Trophoblast cell (in vitro differentiated cells and primary cell): ENCODE measurements around the gene COX8A.
"Not testable (repeated sequence)": the region's sequence is repeated elsewhere in the genome, so short reads cannot be mapped to it uniquely, and the experiment has no call there.

Experiments used
- DNase-seq, 2 donors: peaks; one replicate each; pipeline ENCODE4 v3.0.0-alpha.2; 2016
- H2AFZ ChIP-seq: 2 replicates; pipeline ENCODE4 v1.6.1; 2013; ENCODE audit warnings: low read length, moderate library complexity, mild to moderate bottlenecking; ENCODE audit not compliant: insufficient read depth, poor library complexity
- H2AK5ac ChIP-seq: 2 replicates; pipeline ENCODE4 v1.6.1; 2013; ENCODE audit warnings: mild to moderate bottlenecking, low read length
- H2BK120ac ChIP-seq: 2 replicates; pipeline ENCODE4 v1.6.1; 2013; ENCODE audit warnings: low read length, mild to moderate bottlenecking, moderate library complexity; ENCODE audit not compliant: insufficient read depth, poor library complexity
- H2BK12ac ChIP-seq: 2 replicates; pipeline ENCODE4 v1.6.1; 2013; ENCODE audit warnings: mild to moderate bottlenecking, low read length, moderate library complexity
- H2BK5ac ChIP-seq: 2 replicates; pipeline ENCODE4 v1.6.1; 2013; ENCODE audit warnings: low read length, low read depth, moderate library complexity, mild to moderate bottlenecking; ENCODE audit not compliant: poor library complexity
- H3K14ac ChIP-seq: 2 replicates; pipeline ENCODE4 v1.6.1; 2013; ENCODE audit warnings: mild to moderate bottlenecking, low read length
- H3K18ac ChIP-seq: 2 replicates; pipeline ENCODE4 v1.6.1; 2013; ENCODE audit warnings: mild to moderate bottlenecking, low read length
- H3K23ac ChIP-seq: 2 replicates; pipeline ENCODE4 v1.6.1; 2013; ENCODE audit warnings: low read length
- H3K27ac ChIP-seq: 2 replicates; pipeline ENCODE4 v1.5.1; 2013; ENCODE audit warnings: low read depth, mild to moderate bottlenecking, inconsistent platforms, low read length, moderate library complexity
- H3K27me3 ChIP-seq: 2 replicates; pipeline ENCODE4 v1.6.1; 2013; ENCODE audit warnings: inconsistent platforms, mild to moderate bottlenecking, low read length, moderate library complexity; ENCODE audit not compliant: insufficient read depth
- H3K36me3 ChIP-seq, 2 experiments: 1 replicate in 1 of 2; 2 replicates in 1 of 2; pipeline ENCODE4 v1.6.1; 2013; ENCODE audit warnings: low read length in 2 of 2, mild to moderate bottlenecking in 2 of 2, moderate library complexity in 1 of 2; ENCODE audit not compliant: insufficient read depth in 2 of 2, control insufficient read depth in 1 of 2
- H3K4ac ChIP-seq: 2 replicates; pipeline ENCODE4 v1.6.1; 2013; ENCODE audit warnings: low read depth, mild to moderate bottlenecking, low read length, moderate library complexity
- H3K4me1 ChIP-seq, 2 experiments: 1 replicate in 1 of 2; 2 replicates in 1 of 2; pipeline ENCODE4 v1.6.1; 2013; ENCODE audit warnings: low read length in 2 of 2, mild to moderate bottlenecking in 2 of 2, moderate library complexity in 1 of 2; ENCODE audit not compliant: insufficient read depth in 2 of 2, control insufficient read depth in 1 of 2
- H3K4me2 ChIP-seq: 2 replicates; pipeline ENCODE4 v1.6.1; 2013; ENCODE audit warnings: inconsistent platforms, mild to moderate bottlenecking, low read length, moderate library complexity
- H3K4me3 ChIP-seq: 2 replicates; pipeline ENCODE4 v1.5.1; 2013; ENCODE audit warnings: mild to moderate bottlenecking, low read depth, low read length, inconsistent platforms
- H3K79me1 ChIP-seq: one replicate; pipeline ENCODE4 v1.6.1; 2013; ENCODE audit warnings: low read length
- H3K79me2 ChIP-seq: 2 replicates; pipeline ENCODE4 v1.6.1; 2013; ENCODE audit warnings: low read length, mild to moderate bottlenecking; ENCODE audit not compliant: control insufficient read depth, insufficient read depth, poor library complexity
- H3K9ac ChIP-seq: 2 replicates; pipeline ENCODE4 v1.6.1; 2013; ENCODE audit warnings: mild to moderate bottlenecking, low read length
- H3K9me3 ChIP-seq: 2 replicates; pipeline ENCODE4 v1.6.1; 2013; ENCODE audit warnings: low read depth, mild to moderate bottlenecking, control low read depth, inconsistent platforms, low read length; ENCODE audit not compliant: insufficient read depth
- H4K12ac ChIP-seq: 2 replicates; pipeline ENCODE4 v1.6.1; 2013; ENCODE audit warnings: low read depth, mild to moderate bottlenecking, low read length, moderate library complexity
- H4K8ac ChIP-seq: 2 replicates; pipeline ENCODE4 v1.6.1; 2013; ENCODE audit warnings: low read depth, mild to moderate bottlenecking, low read length, moderate library complexity
- H4K91ac ChIP-seq: one replicate; pipeline ENCODE4 v1.6.1; 2013; ENCODE audit warnings: low read depth, mild to moderate bottlenecking, low read length, moderate library complexity
- WGBS: extraction: QIAGEN DNeasy Blood & Tissue Kit; methylation state at CpG from one replicate; pipeline ENCODE4 v1.1.7; 2013; ENCODE audit warnings: missing lambda C conversion rate; ENCODE audit not compliant: insufficient read length, insufficient coverage; ENCODE audit errors: extremely low coverage; 5-methylcytosine and 5-hydroxymethylcytosine counted together

Gene COX8A

DNA sequence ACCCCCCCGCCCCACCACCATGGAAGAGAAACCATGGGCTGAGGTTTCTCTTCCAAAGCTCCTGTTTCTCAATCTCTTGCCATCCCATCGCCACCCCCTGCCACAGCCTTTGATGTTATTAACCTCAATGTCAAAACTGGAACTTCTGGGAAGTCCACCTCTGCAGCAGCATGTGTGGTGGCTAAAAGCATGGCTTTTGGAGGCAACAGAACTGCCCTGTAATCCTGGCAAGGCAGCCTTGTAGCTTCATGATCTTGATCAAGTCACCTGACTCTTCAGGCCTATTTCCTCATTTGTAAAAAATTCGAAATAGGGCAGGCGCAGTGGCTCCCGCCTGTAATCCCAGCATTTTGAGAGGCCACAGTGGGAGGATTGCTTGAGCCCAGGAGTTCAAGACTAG is 3.5 kb upstream of the COX8A start:
- no CpG with 5 or more reads among the region's 5 CpGs for WGBS

DNA sequence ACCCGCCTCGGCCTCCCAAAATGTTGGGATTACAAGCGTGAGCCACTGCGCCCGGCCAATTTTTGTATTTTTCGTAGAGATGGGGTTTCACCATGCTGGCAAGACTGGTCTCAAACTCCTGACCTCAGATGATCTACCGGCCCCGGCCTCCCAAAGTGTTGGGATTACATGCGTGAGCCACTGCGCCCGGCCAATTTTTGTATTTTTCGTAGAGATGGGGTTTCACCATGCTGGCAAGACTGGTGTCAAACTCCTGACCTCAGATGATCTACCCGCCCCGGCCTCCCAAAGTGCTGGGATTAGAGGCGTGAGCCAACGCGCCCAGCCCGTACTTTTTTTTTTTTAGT is 535 bp upstream of the COX8A start:
- peak overlapping the region; percentile 44 for H2AFZ ChIP-seq
- H2BK12ac ChIP-seq, DNase-seq, H3K23ac ChIP-seq, H3K4me3 ChIP-seq, H3K9ac ChIP-seq, H2AK5ac ChIP-seq, H3K14ac ChIP-seq, H3K4me1 ChIP-seq, H3K27ac ChIP-seq, H2BK5ac ChIP-seq, H2BK120ac ChIP-seq, H3K18ac ChIP-seq, H3K27me3 ChIP-seq, H3K9me3 ChIP-seq, H3K79me1 ChIP-seq, H3K79me2 ChIP-seq, H3K4ac ChIP-seq: not testable (repeated sequence)
- peak overlapping the region; percentile 51 for H3K4me2 ChIP-seq
- WGBS = no CpG with 5 or more reads among the region's 18 CpGs
- peak overlapping the region; percentile 16 for H4K12ac ChIP-seq
- H4K91ac ChIP-seq = peak overlapping the region; percentile 48
- H3K36me3 ChIP-seq = peaks cover 9 to 12% of the 10 kb centered on the region in 2 experiments
- H4K8ac ChIP-seq = peak overlapping the region; percentile 75

More for the DNA sequence above, 3.5 kb upstream of the COX8A start:
- Histone ChIP-seq H3K23ac (no peak overlapping the region), H3K36me3 (peaks cover 0 to under 1% of the 10 kb centered on the region in 2 experiments), H3K79me2 (peaks cover 5% of the 10 kb centered on the region), H3K27ac (no peak overlapping the region), H3K14ac (no peak overlapping the region), H3K18ac (no peak overlapping the region), H2BK5ac (no peak overlapping the region), H3K4ac (no peak overlapping the region), H3K4me1 (peaks cover 3% of the 10 kb centered on the region in 2 experiments), H3K9ac (no peak overlapping the region), H4K12ac (no peak overlapping the region), H2BK120ac (no peak overlapping the region), H4K8ac (no peak overlapping the region), H3K4me2 (no peak overlapping the region), H3K4me3 (no peak overlapping the region), H2AK5ac (no peak overlapping the region), H3K27me3 (no peaks in the 10 kb centered on the region), H2AFZ (no peak overlapping the region), H3K79me1 (peaks cover 5% of the 10 kb centered on the region), H2BK12ac (no peak overlapping the region), H3K9me3 (no peaks in the 10 kb centered on the region), H4K91ac (no peak overlapping the region)
- DNase-seq = no peak

DNA sequence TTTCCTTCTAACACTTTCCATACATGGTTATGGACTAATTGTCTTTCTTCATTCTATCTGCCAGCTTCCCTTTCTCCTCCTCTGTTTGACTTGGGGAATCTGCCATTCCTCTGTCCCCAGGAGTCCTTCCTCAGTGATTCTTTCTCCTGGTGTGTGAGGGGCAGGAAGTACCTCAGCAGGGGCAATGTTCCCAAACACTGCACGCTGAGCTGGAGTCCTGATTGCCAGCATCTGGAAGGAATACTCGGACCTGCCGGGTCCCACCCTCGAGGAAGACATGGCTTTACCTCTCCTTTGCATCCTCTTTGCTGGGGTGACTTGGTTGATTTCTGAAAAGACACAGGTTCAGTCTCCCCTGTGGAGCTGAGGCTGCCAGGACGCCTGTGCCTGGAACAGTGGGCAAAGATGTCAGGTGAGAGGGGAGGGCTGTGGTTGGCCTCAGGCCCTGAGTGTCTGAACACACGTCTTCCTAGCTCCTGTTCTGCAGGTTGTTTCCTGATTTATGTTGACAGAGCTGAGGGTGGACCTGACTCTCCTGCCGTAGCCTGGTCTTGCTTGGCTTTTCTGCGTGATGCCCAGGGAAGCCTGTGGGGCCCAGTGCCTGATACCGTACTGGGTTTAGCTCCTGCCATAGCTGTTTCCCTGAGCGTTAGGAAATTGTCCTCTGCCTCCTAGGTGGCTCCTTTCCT is 4.3 kb downstream of the COX8A start:
- Histone ChIP-seq H3K9me3 (peaks cover 1% of the 10 kb centered on the region), H3K79me2 (peaks cover 8% of the 10 kb centered on the region), H4K12ac (no peak overlapping the region), H3K4ac (no peak overlapping the region), H3K18ac (no peak overlapping the region), H4K8ac (no peak overlapping the region), H3K14ac (no peak overlapping the region), H3K27me3 (no peaks in the 10 kb centered on the region), H3K36me3 (peaks cover 9 to 12% of the 10 kb centered on the region in 2 experiments), H2AFZ (no peak overlapping the region), H4K91ac (no peak overlapping the region), H2AK5ac (no peak overlapping the region), H2BK120ac (no peak overlapping the region), H3K4me3 (no peak overlapping the region), H3K4me1 (peaks cover 8 to 9% of the 10 kb centered on the region in 2 experiments), H3K9ac (no peak overlapping the region), H3K79me1 (peaks cover 5% of the 10 kb centered on the region), H2BK5ac (no peak overlapping the region), H3K4me2 (no peak overlapping the region), H3K27ac (no peak overlapping the region), H3K23ac (no peak overlapping the region), H2BK12ac (no peak overlapping the region)
- DNase-seq = no peak
- WGBS = no CpG with 5 or more reads among the region's 10 CpGs

DNA sequence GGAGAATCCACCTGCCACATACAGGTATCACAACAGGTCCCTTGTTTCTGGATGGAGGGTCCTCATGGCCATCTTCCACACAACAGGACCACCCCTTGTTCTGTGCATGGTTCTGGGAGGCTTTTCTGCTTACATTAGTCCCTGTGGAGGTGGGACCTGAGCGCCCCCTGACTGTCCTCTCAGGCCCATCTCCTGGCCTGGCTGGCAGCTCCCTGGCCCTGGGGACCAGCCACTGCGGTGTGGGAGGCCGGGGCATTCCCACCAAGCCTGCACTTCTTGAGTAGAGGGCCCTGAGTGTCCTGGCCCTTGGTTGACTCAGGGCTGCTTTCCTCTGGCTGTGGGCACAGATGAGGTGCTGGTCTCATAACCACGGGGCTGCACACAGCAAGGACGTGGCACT is 5.0 kb downstream of the COX8A start:
- peaks cover 8 to 9% of the 10 kb centered on the region in 2 experiments for H3K4me1 ChIP-seq
- H4K12ac ChIP-seq = no peak overlapping the region
- H3K9ac ChIP-seq = no peak overlapping the region
- H3K18ac ChIP-seq = no peak overlapping the region
- H2BK5ac ChIP-seq = no peak overlapping the region
- DNase-seq = no peak
- no peak overlapping the region for H4K8ac ChIP-seq
- H3K4me3 ChIP-seq = no peak overlapping the region
- H3K27me3 ChIP-seq = no peaks in the 10 kb centered on the region
- H2BK12ac ChIP-seq = no peak overlapping the region
- no peak overlapping the region for H3K27ac ChIP-seq
- no peak overlapping the region for H3K23ac ChIP-seq
- no peak overlapping the region for H3K4me2 ChIP-seq
- H3K9me3 ChIP-seq = peaks cover 1% of the 10 kb centered on the region
- no CpG with 5 or more reads among the region's 5 CpGs for WGBS
- H3K14ac ChIP-seq = no peak overlapping the region
- no peak overlapping the region for H4K91ac ChIP-seq
- H3K36me3 ChIP-seq = peaks cover 9 to 12% of the 10 kb centered on the region in 2 experiments
- no peak overlapping the region for H2AFZ ChIP-seq
- peaks cover 5% of the 10 kb centered on the region for H3K79me1 ChIP-seq
- H2BK120ac ChIP-seq = no peak overlapping the region
- no peak overlapping the region for H3K4ac ChIP-seq
- H2AK5ac ChIP-seq = no peak overlapping the region
- H3K79me2 ChIP-seq = peaks cover 8% of the 10 kb centered on the region
